Measurements from ENCODE around the gene SCNM1.

GRCh38 chr1:151210830-151211229, 44.9 kb downstream of the SCNM1 start:
- TF ChIP-seq CTCF (optimal IDR thresholded peaks at IDR 0.05 in 1 of 3, IDR thresholded peaks at IDR 0.05 in 1 of 3, conservative IDR thresholded peaks at IDR 0.05 in 1 of 3; ENCODE audit: extremely low read depth in 1 of 3, insufficient read depth in 2 of 3, low read length in 3 of 3): no peak
- TF ChIP-seq EZH2 (IDR thresholded peaks at IDR 0.05; ENCODE audit: low read length): no peak
